IPS DF 6.9 (cell line): ENCODE data around the gene DPP4.

Experiments
- DNase-seq: peaks from one replicate; pipeline ENCODE4 v3.0.0-alpha.2; 2013; ENCODE audit warnings: low read depth, low spot score
- H3K27ac ChIP-seq: one replicate; pipeline ENCODE4 v1.5.1; 2013; ENCODE audit warnings: low read length, control low read depth
- H3K27me3 ChIP-seq: 2 replicates; pipeline ENCODE4 v1.6.1; 2013; ENCODE audit warnings: mild to moderate bottlenecking, low read length; ENCODE audit not compliant: control insufficient read depth, insufficient read depth
- H3K36me3 ChIP-seq: 2 replicates; pipeline ENCODE4 v1.6.1; 2013; ENCODE audit warnings: low read length; ENCODE audit not compliant: control insufficient read depth, insufficient read depth
- H3K4me1 ChIP-seq: 2 replicates; pipeline ENCODE4 v1.6.1; 2013; ENCODE audit warnings: low read length; ENCODE audit not compliant: control insufficient read depth, insufficient read depth
- H3K4me3 ChIP-seq: 2 replicates; pipeline ENCODE4 v1.5.1; 2013; ENCODE audit warnings: mild to moderate bottlenecking, low read length
- H3K9me3 ChIP-seq: 2 replicates; pipeline ENCODE4 v1.6.1; 2013; ENCODE audit warnings: low read length, inconsistent platforms; ENCODE audit not compliant: control insufficient read depth, insufficient read depth
- WGBS: extraction: QIAGEN DNeasy Blood & Tissue Kit; methylation state at CpG from one replicate; pipeline ENCODE4 v1.1.7; 2013; ENCODE audit warnings: mixed read lengths, missing lambda C conversion rate; ENCODE audit not compliant: insufficient read length, insufficient coverage; 5-methylcytosine and 5-hydroxymethylcytosine counted together

Gene DPP4

DNA sequence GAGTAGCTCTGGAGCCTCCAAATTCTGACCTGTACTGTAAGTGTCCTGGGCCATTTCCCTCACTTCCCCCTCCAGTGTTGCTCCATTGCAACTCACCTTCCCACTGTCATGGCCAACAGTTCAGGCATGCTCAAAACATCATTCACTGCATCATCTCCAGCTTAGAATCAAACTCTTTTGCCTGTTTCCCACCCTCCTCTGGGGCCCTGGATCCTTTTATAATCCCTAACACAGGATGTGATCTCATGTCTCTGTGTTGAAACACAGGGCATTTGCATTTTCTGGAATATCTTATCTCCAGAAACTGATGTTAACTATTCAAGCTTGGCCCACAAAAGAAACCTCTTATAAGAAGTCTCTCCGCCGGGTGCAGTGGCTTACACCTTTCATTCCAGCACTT, 3.0 kb downstream of the DPP4 start:
- H3K27ac ChIP-seq, result no peak overlapping the region
- no peaks in the 10 kb centered on the region for H3K9me3 ChIP-seq
- H3K27me3 ChIP-seq, result peaks cover 6% of the 10 kb centered on the region; the same call in 1 of the 2 replicates
- WGBS, result no CpG with 5 or more reads among the region's 2 CpGs
- no peaks in the 10 kb centered on the region for H3K36me3 ChIP-seq
- peaks cover 3% of the 10 kb centered on the region; the same call in 1 of the 2 replicates for H3K4me1 ChIP-seq
- no peak overlapping the region for H3K4me3 ChIP-seq
- no peak for DNase-seq

DNA sequence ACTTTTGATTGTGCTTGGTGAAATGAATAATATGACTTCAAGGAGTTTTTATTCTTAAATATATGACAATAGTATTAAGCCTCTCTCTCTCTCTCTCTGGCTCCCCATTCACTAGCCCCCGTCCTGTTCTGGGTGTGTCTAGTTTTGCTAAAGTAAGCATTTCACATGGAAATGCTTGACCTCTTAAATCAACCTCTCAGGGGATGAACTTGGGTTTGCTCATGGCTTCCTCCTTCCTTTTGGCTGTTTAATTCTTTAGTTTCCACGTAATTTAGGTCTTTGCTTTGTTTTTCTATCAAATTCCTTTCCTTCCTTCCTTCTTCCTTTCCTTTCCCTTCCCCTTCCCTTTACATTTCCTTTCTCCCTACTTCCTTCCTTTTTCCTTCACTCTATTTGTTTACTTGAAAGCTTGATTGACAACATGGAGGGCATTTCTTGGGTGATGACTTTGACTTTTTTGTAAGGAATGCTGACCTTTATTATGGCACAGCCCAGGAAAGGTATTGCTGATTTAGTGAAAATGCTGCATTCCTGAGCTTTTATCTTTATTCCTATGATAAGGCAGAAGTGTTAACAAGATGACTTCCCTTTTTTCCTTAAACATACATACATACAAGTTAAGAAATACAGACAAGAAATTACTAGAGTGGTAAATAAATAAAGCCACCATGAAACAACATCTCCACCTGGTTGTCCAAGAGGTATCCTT, 3.6 kb downstream of the DPP4 start:
- peaks cover 6% of the 10 kb centered on the region; the same call in 1 of the 2 replicates for H3K27me3 ChIP-seq
- H3K36me3 ChIP-seq, result no peaks in the 10 kb centered on the region
- peaks cover 1% of the 10 kb centered on the region; the same call in 1 of the 2 replicates for H3K4me1 ChIP-seq
- no peak overlapping the region for H3K27ac ChIP-seq
- WGBS, result no CpG with 5 or more reads among the region's 2 CpGs
- H3K9me3 ChIP-seq, result no peaks in the 10 kb centered on the region
- DNase-seq, result no peak
- H3K4me3 ChIP-seq, result no peak overlapping the region

DNA sequence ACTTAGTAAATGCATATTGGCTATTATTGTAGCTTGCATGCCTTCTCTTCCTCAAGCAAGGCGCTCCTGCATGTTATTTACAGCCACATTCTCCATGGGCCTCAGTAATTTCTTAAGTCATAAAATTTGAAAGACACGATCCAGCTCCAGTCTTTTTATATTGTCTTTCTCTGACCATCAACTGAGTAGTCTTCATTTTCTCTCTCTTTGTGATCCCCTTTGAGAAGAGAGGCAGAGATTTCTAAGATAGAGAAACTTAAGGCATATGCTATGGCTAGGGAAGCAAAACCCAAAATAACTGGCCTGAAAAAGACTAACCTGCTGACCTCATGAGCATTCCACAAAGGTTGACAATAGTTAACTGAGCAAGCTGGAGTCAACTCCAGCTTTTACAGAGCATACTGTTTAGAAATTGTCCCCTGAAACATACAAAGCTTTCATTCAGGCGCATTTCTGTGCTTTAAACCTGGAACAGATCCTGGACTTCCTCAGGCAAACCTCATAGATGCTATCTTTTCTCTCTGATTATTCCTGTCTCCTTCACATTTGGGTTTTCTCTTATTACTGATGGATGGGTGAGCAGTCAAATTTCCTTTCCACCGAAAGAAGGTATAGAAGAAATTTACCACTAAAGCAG, 4.6 kb downstream of the DPP4 start:
- Histone ChIP-seq H3K27ac (no peak overlapping the region), H3K4me1 (no peaks in the 10 kb centered on the region), H3K36me3 (no peaks in the 10 kb centered on the region), H3K4me3 (no peak overlapping the region), H3K9me3 (no peaks in the 10 kb centered on the region), H3K27me3 (peaks cover 6% of the 10 kb centered on the region; the same call in 1 of the 2 replicates)
- DNase-seq, result no peak
- no CpG with 5 or more reads among the region's 4 CpGs for WGBS

- no peak overlapping the region for H3K4me3 ChIP-seq
- H3K9me3 ChIP-seq, result no peaks in the 10 kb centered on the region
- no peaks in the 10 kb centered on the region for H3K36me3 ChIP-seq
- DNase-seq, result no peak
- no CpG with 5 or more reads among the region's 1 CpG for WGBS
- no peak overlapping the region for H3K27ac ChIP-seq
- no peaks in the 10 kb centered on the region for H3K4me1 ChIP-seq
- no peaks in the 10 kb centered on the region; the same call in 1 of the 2 replicates for H3K27me3 ChIP-seq
Observed at GRCh38 chr2:162067596-162067995, 6.4 kb downstream of the DPP4 start.

GRCh38 chr2:162065767-162066166, 8.2 kb downstream of the DPP4 start:
- no peaks in the 10 kb centered on the region for H3K27me3 ChIP-seq
- no peak for DNase-seq
- no peak overlapping the region for H3K4me3 ChIP-seq
- H3K9me3 ChIP-seq, result no peaks in the 10 kb centered on the region
- no peaks in the 10 kb centered on the region for H3K36me3 ChIP-seq
- no peak overlapping the region for H3K27ac ChIP-seq
- no peaks in the 10 kb centered on the region for H3K4me1 ChIP-seq

DNA sequence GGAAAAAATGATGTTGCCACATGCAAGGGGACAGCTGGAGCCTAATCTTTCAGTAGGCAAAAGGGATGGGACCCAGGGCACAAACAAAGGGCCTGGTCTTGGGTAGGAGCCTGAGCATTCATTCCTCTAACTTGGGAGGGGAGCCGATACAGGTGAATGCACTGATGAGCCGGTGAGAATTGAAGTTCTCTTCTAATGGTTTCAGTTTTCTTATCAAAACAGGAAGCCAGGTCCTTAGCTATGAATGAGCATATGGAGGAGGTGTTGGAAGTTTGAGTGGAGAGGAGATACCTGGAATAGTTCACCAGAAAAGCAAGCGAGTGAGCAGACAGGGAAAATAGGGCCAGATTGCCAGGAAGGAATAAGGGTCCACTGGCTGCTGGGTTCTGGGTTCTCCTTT, 10.1 kb downstream of the DPP4 start:
- no peaks in the 10 kb centered on the region for H3K9me3 ChIP-seq
- H3K4me1 ChIP-seq, result no peaks in the 10 kb centered on the region
- no peaks in the 10 kb centered on the region for H3K36me3 ChIP-seq
- WGBS, result no CpG with 5 or more reads among the region's 3 CpGs
- no peaks in the 10 kb centered on the region for H3K27me3 ChIP-seq
- DNase-seq, result no peak
- no peak overlapping the region for H3K4me3 ChIP-seq
- H3K27ac ChIP-seq, result no peak overlapping the region

DNA sequence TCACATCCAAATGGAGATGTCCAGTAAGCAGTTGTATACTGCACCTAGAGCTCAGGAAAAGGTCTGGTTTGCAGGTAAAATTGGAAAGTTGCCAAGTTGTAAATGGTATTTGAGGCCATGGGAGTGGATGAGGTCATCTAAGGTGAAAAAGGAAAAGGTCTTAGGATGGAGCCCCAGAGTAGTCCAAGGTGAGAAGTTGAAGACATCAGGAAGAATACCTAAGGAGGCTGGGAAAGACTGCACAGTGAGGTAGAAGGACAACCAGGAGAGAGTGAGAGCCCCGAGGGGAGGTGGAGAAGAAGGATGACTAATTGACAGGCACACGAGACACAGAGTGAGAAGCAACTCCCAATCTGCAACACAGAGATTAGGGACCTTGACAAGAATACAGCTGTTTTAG, 10.7 kb downstream of the DPP4 start:
- no peak for DNase-seq
- WGBS, result no CpG with 5 or more reads among the region's 2 CpGs
- Histone ChIP-seq H3K27ac (no peak overlapping the region), H3K4me1 (no peaks in the 10 kb centered on the region), H3K9me3 (no peaks in the 10 kb centered on the region), H3K36me3 (no peaks in the 10 kb centered on the region), H3K4me3 (no peak overlapping the region), H3K27me3 (no peaks in the 10 kb centered on the region)

DNA sequence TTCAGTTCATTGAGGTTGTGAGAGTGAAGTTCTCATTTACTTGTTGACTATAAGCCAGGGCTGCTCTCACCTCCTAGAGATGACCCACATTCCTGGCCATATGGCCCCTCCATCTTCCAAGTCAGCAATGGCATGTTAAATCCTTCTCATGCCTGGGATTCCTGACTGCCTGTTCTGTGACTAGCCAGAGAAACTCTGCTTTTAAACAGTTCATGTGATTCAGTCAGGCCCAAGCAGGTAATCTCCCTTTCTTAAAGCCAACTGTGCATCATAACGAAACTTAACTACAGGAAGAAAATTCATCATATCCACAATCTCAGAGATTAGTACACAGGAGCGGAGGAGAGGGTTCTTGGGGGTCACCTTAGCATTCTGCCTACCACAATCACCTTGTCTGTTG, 11.5 kb downstream of the DPP4 start:
- Histone ChIP-seq H3K27ac (no peak overlapping the region), H3K27me3 (no peaks in the 10 kb centered on the region), H3K9me3 (no peaks in the 10 kb centered on the region), H3K4me3 (no peak overlapping the region), H3K36me3 (no peaks in the 10 kb centered on the region), H3K4me1 (no peaks in the 10 kb centered on the region)
- no peak for DNase-seq
- WGBS, result no CpG with 5 or more reads among the region's 2 CpGs

GRCh38 chr2:162061021-162061420, 13.0 kb downstream of the DPP4 start:
- no CpG with 5 or more reads among the region's 2 CpGs for WGBS
- DNase-seq, result no peak
- Histone ChIP-seq H3K9me3 (no peaks in the 10 kb centered on the region), H3K4me1 (no peaks in the 10 kb centered on the region), H3K4me3 (no peak overlapping the region), H3K27ac (no peak overlapping the region), H3K36me3 (no peaks in the 10 kb centered on the region), H3K27me3 (no peaks in the 10 kb centered on the region)

DNA sequence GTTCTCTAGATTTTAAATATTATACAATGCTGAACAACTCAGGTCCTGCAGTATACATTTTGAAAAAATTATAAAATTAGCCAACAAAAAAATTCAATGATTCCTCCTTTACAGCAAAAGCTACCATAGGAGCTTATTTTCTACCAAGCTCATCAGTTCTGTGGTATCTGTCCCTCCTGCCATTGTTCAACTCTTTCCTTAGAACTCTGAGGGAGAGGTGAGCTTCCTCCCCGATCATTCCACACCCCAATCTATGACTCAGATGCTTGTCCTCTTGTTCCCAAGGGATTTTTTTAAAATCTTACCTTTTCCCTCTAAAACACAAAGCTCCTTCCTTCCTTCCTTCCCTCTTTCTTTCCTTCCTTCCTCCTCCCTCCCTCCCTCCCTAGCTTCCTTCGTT, 13.5 kb downstream of the DPP4 start:
- no peak for DNase-seq
- no peak overlapping the region for H3K27ac ChIP-seq
- no peak overlapping the region for H3K4me3 ChIP-seq
- no CpG with 5 or more reads among the region's 2 CpGs for WGBS
- H3K9me3 ChIP-seq, result no peaks in the 10 kb centered on the region
- H3K27me3 ChIP-seq, result no peaks in the 10 kb centered on the region
- H3K4me1 ChIP-seq, result no peaks in the 10 kb centered on the region
- no peaks in the 10 kb centered on the region for H3K36me3 ChIP-seq
